GM18870 (cell line): ENCODE results near the gene AGPAT2.

ENCODE experiments used
- ATAC-seq: cut with Tn5 transposase; IDR thresholded peaks from one replicate; pipeline ENCODE4 v1.9.1; 2021; ENCODE audit warnings: moderate library complexity; ENCODE audit not compliant: unreplicated experiment

AGPAT2 gene

GRCh38 chr9:136664000-136664915 is 23.0 kb downstream of the AGPAT2 start:
- no peak for ATAC-seq

GRCh38 chr9:136662656-136663581 is 24.3 kb downstream of the AGPAT2 start, which contains the start of gene EGFL7:
Gene EGFL7 (plus strand): TSS chr9:136662916. CDS start chr9:136668283, 5,367 bp downstream.
- ATAC-seq, result no peak

- no peak for ATAC-seq
Measured at GRCh38 chr9:136662326-136662655, 25.0 kb downstream of the AGPAT2 start.

- no peak for ATAC-seq
Measured at GRCh38 chr9:136661641-136662325, 25.5 kb downstream of the AGPAT2 start.

DNA sequence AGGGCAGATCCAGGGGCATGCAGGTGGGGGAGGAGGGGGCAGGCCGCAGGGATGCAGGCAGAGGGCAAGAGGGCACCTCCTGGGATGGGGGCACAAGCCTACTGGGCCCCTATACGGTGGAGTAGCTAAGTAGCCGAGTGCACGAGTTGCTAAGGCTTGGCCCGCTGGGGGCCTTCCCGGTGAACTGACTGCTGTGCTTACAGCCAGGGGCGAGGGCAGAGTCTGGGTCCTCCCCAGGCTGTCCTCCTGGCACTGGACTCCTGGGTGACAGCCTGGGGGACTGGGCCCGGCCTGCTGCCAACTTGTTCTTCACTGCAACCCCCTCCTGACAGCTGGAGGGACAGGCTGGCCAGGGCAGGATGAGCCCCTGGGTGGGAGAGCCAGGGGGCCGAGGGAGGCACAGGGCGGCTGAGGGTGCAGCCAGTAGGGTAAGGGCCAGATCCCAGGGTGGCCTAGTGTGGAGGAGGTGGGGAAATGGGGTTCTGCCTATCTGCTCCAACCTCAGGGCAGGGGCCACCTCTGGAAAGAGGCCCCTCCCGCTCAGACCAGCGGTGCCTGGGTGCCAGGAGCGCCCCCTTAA is 26.2 kb downstream of the AGPAT2 start:
- ATAC-seq, result no peak

DNA sequence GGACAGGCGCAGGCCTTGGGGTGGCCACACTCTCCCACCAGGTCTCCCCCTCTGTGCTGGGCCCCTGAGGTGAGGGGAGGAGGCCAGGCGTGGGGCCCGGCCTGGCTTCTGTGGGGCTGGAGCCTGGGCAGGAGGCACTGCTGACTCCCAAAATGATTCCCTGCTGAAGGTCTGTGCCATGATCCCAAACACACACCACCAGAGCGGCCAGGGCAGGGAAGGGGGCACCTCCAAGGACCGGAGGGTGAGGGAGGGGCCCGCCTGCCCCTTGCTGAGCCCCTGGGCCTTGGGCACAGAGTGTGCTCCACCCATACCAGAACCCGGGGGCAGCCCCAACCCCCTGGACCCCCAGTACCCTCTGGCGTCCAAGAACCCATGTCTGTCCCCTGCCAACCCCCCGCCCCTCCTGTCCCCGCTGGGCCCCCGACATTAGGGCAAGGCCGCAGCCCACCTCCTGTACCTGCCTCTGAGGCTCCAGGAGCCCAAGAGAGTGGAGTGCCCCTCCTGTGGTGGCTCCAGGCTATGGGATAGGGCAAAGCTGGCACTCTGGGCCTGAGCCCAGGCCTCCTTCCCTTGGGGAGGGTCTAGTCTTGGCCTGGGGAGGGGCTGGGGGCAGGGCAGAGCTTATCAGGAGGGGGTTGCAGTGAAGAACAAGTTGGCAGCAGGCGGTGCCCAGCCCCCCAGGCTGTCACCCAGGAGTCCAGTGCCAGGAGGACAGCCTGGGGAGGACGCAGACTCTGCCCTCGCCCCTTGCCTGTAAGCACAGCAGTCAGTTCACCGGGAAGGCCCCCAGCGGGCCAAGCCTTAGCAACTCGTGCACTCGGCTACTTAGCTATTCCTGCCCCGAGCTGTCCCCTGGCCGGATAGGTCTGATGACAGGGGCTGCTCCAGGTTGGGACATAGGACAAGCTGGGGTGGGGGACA is 27.1 kb downstream of the AGPAT2 start:
- no peak for ATAC-seq

DNA sequence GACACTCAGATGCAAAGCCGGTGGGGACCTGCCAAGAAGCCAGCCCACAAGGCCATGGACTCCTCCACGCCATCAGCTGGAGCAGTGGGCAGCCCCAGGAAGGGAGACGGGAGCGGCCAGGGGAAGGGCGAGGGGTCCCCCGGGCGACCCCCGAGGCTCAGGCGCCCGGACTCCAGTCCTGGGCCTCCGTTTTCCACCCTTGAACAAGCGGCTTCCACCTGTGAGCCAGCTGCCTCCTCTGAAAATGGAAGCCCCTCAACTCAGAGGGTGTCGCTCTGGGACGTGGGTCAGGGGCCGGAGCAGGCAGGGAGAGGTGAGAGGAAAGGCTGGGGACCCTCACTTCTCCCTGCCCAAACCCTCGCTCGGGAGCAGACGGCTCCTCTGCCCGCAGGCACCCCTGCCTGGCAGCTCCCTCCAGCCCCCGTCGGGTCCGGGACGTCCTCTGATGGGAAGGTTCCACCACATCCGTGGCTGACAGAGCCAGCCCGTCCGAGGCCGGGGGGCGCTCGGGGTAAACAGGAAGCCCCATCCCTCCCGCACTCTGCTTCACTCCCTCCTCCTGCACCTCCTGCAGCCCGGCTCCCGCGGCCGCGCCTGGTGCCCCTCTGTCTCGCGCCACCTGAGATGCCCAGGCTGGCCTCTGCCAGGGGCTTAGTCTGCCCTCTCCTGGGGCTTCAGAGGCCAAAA is 28.3 kb downstream of the AGPAT2 start:
- ATAC-seq, result no peak

GRCh38 chr9:136657974-136658848 is 29.0 kb downstream of the AGPAT2 start:
- no peak for ATAC-seq

DNA sequence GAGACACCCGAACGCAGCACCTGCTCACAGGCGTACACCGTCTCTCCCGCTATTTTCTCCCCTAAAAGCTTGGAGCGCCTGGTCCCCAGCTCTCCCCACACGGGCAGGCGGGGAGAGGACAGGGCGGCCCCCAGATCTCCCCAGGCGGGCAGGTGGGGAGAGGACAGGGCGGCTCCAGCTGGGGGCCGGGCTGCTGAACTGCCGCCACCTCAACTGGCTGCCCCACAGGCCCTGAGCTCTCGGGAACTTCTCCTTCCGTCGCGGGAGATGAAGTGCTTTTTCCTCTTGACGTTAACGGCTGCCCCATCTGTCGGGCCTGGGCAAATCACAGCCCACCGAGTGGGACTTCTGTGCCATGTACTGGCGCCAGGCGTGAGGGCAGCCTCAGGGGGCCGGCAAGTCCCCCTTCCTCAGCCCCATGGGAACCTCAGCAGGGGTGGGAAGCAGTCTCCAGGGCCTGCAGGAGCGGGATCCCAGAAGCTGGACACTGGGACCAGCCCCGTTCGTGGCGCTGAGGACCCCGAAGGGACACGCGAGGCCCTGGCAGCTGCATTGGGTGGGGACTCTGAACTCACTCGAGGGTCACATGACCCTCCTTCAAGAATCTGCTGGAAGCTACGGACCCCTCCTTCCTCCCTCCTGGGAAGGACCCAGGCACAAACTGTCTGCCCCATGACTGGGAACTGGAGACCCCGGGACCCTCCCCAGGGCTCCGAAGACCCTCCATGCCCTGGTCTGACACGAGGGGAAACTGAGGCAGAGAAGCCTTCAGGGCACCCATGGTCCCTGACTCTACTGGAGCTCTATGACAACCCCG is 30.3 kb downstream of the AGPAT2 start:
- no peak for ATAC-seq

GRCh38 chr9:136656183-136656738 is 31.0 kb downstream of the AGPAT2 start:
- ATAC-seq, result no peak

GRCh38 chr9:136655536-136656182 is 31.6 kb downstream of the AGPAT2 start:
- no peak for ATAC-seq

DNA sequence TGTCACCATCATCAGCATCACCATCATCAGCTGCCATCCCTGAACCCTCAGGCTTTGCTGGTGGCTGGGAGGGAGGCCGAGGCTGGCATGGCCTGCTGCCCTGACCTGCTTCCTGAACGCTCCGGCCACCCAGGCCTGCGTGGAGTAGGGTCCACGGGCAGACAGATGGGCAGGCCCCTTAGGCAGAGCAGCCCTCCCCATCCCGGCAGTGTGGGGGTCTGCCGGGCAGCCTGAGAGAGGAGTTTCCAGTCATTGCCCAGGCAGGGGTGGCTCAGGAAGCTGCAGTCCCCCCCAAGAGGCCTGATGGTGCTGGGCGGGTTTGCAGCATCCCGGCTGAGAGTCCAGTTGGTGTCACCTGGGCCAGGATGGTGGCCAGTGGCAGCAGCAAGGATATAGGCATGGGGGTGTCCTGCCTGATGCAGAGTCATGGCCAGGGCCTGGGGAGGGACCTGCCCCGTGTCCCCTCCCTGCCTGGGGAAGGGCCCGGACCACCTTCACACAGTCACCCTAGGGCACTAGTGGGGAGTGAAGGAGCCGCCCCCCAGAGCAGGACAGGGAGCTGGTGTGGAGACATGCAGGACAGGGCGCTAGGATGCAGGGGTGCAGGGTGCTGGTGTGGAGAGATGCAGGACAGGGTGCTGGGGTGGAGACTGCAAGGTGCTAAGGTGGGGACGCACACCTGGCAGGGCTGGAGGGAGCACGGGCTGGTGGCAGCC is 32.3 kb downstream of the AGPAT2 start:
- no peak for ATAC-seq

DNA sequence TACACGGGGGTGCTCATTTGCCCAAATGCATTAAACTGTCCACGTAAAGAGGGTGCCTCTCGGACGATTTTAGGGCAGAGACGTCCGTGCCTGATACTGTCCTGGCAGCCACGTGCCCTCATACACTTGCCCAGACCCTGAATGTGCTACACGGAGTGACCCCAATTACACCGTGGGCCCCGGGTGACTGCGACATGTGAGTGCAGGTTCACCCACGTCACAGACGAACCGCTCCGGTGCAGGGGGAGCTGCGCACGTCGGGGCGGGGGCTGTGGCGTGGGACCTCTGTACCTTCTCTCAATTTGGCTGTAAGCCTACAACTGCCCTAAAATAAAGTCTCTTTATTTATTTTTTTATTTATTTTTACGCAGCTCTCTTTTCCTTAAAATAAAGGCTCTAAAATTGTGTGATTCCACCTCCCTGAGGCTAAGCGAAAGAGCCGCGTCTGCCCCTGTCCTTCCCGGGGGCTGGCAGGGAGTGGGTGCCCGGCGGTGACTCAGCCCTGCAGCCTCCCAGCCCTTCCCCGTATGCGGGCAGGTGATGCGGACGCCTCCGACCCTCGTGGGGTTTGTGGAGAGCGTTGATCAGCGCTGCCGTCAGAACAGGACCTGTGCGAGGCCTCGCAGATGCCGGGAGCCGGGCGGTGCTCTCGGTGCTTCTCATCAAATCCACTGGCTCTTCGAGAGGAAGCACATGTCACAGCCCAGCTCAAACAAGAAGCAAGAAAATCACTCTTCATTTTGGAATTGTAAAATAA is 33.8 kb downstream of the AGPAT2 start:
- ATAC-seq, result no peak

DNA sequence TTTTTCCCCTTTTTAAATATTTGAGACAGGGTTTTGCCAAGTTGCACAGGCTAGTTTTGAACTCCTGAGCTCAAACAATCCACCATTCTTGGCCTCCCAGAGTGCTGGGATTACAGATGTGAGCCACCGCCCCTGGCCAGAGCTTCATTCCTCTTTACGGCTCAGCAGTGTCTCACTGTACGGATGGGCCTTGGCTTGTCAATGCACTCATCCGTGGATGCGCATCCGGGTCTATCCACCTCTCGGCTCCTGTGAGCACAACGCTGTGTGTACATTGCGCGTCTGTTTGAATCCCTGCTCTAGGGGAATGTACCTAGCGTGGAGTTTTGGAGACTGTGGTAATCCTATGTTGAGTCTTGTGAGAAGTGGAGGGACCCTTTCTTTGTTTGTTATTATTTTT is 35.4 kb downstream of the AGPAT2 start:
- no peak for ATAC-seq

DNA sequence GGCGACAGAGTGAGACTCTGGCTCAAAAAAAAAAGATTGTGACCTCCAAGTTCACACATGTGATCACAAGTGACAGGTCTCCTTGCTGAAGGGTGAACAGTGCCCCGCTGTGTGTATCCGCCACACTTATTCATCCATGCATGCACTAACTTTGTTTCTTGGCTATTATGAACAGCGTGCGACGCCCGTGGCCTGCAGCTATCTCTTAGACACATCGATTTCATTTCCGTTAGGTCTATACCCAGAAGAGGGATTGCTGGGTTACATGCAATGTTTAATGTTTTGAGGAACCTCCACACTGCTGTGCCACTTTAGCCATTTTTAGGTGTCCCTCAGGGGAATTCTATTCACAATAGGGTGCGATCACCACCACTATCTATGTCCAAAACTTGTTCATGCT is 36.6 kb downstream of the AGPAT2 start:
- ATAC-seq, result no peak
